PC-9 (cell line): ENCODE data around the gene CENPC. TPM values are rescaled to one million over a fixed set of nuclear protein-coding genes. Genes with fewer than 3 reads are reported as not detected.

Experiments used
- BruUV-seq: library from RNA; stranded (reverse); fragments of 400-500 nt; replicated peaks from 2 replicates; lab custom pipeline; 2021; lab: Mats Ljungman, UMichigan
- CTCF ChIA-PET: fragments of 300-600 bp; sonication (Branson Sonifier 250); formaldehyde crosslinking; loops from one replicate; lab custom pipeline; 2022; ENCODE audit warnings: antibody characterized with exemption; lab: Charles Lee
- POLR2A ChIA-PET: fragments of 300-600 bp; sonication (Branson Sonifier 250); formaldehyde crosslinking; loops from one replicate; lab custom pipeline; 2022; ENCODE audit warnings: antibody characterized with exemption; ENCODE audit not compliant: unreplicated experiment; lab: Charles Lee
- DNase-seq, 2 experiments: peaks; one replicate each; pipeline versions ENCODE4 v3.0.0 to v3.0.0-alpha.2; 2015 to 2022; ENCODE audit warnings: mixed read lengths in 1 of 2
- H2AFZ ChIP-seq: fragments of 200-600 bp; sonication (generic); 2 replicates; pipeline ENCODE4 v1.8.1; 2017; ENCODE audit warnings: antibody characterized with exemption
- H3F3A ChIP-seq: fragments of 200-600 bp; sonication (generic); 2 replicates; pipeline ENCODE4 v1.8.1; 2017; ENCODE audit warnings: antibody characterized with exemption, mild to moderate bottlenecking, low read depth; ENCODE audit not compliant: insufficient read depth
- H3K27ac ChIP-seq: fragments of 200-600 bp; sonication (generic); 2 replicates; pipeline ENCODE4 v1.6.1; 2016; ENCODE audit warnings: mixed run types
- H3K27me3 ChIP-seq: fragments of 200-600 bp; sonication (generic); 2 replicates; pipeline ENCODE4 v1.6.1; 2016; ENCODE audit warnings: low read depth, mixed run types; ENCODE audit not compliant: insufficient read depth
- H3K36me3 ChIP-seq: fragments of 200-600 bp; sonication (generic); 2 replicates; pipeline ENCODE4 v1.6.1; 2016; ENCODE audit warnings: low read depth, mixed run types
- H3K4me1 ChIP-seq: fragments of 200-600 bp; sonication (generic); replicated peaks from 2 replicates; pipeline ENCODE4 v1.6.1; 2016; ENCODE audit warnings: mixed run types; ENCODE audit not compliant: insufficient read depth
- H3K4me2 ChIP-seq: fragments of 200-600 bp; sonication (generic); 2 replicates; pipeline ENCODE4 v1.6.1; 2017; ENCODE audit warnings: mixed run types
- H3K4me3 ChIP-seq: fragments of 200-600 bp; sonication (generic); 2 replicates; pipeline ENCODE4 v1.6.1; 2016; ENCODE audit warnings: mixed run types
- H3K79me2 ChIP-seq: fragments of 200-600 bp; sonication (generic); 2 replicates; pipeline ENCODE4 v1.6.1; 2017; ENCODE audit warnings: low read depth, mixed run types
- H3K9me2 ChIP-seq: fragments of 200-600 bp; sonication (generic); 2 replicates; pipeline ENCODE4 v1.8.1; 2017; ENCODE audit warnings: mild to moderate bottlenecking; ENCODE audit not compliant: insufficient read depth
- H3K9me3 ChIP-seq: fragments of 200-600 bp; sonication (generic); 2 replicates; pipeline ENCODE4 v1.8.1; 2016; ENCODE audit warnings: low read depth; ENCODE audit not compliant: insufficient read depth
- H4K20me1 ChIP-seq: fragments of 200-600 bp; sonication (generic); 2 replicates; pipeline ENCODE4 v1.8.1; 2017; ENCODE audit not compliant: insufficient read depth
- EZH2 ChIP-seq: fragments of 200-600 bp; sonication (generic); IDR thresholded peaks from 2 replicates; pipeline ENCODE4 v1.8.0; 2017; ENCODE audit warnings: antibody characterized with exemption, low read depth
- intact Hi-C: fragments of 100-400 bp; cut with micrococcal nuclease; formaldehyde crosslinking; loops from one replicate; pipeline ENCODE4 v1.10.0; 2022; ENCODE audit not compliant: unreplicated experiment
- total RNA-seq: library from RNA; stranded (reverse); gene quantifications from 2 replicates; pipeline ENCODE4 v1.2.3, GENCODE V29; 2021
- TF ChIP-seq, protein P1 (sequence below): fragments of 200-600 bp; sonication (generic); conservative IDR thresholded peaks from 2 replicates; pipeline ENCODE4 v1.6.1; 2017; ENCODE audit warnings: mixed run types, antibody characterized with exemption, mild to moderate bottlenecking, moderate library complexity

Gene CENPC
- total RNA-seq, 1 experiment from 2014 or later = 14.2 TPM

DNA sequence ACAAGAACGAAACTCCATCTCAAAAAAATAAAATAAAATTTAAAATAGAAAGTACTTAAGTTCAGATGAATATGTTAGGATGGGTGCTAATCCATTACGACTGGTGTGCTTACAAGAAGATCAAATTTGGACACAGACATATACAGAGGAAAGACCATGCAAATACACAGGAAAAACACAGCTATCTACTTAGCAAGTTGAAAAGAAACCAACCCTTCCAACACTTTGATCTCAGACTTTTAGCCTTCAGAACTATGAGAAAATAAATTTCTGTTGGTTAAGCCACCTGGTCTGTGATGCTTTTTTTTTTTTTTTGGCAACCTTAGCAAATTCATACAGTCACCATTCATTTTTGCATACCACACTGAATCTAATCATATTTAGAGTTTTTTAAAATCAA lies 116.5 kb downstream of the CENPC start:
- Histone ChIP-seq H3K9me2 (no peaks in the 10 kb centered on the region), H3K79me2 (no peaks in the 10 kb centered on the region), H3K27me3 (no peaks in the 10 kb centered on the region), H3K9me3 (no peaks in the 10 kb centered on the region), H3K36me3 (no peaks in the 10 kb centered on the region), H4K20me1 (no peaks in the 10 kb centered on the region), H3K4me2 (no peak overlapping the region), H3K4me3 (no peak overlapping the region), H3F3A (no peaks in the 10 kb centered on the region), H3K4me1 (no peaks in the 10 kb centered on the region), H3K27ac (no peak overlapping the region), H2AFZ (no peak overlapping the region)
- no peak for TF ChIP-seq EZH2
- TF ChIP-seq, protein P1, sequence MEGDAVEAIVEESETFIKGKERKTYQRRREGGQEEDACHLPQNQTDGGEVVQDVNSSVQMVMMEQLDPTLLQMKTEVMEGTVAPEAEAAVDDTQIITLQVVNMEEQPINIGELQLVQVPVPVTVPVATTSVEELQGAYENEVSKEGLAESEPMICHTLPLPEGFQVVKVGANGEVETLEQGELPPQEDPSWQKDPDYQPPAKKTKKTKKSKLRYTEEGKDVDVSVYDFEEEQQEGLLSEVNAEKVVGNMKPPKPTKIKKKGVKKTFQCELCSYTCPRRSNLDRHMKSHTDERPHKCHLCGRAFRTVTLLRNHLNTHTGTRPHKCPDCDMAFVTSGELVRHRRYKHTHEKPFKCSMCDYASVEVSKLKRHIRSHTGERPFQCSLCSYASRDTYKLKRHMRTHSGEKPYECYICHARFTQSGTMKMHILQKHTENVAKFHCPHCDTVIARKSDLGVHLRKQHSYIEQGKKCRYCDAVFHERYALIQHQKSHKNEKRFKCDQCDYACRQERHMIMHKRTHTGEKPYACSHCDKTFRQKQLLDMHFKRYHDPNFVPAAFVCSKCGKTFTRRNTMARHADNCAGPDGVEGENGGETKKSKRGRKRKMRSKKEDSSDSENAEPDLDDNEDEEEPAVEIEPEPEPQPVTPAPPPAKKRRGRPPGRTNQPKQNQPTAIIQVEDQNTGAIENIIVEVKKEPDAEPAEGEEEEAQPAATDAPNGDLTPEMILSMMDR = no peak
- DNase-seq = no peak
- intact Hi-C loops = no loop called here
- ChIA-PET CTCF (no interaction called here), POLR2A (interaction anchor here (0.6 kb wide), 1 partner anchor 272 kb away, joined by 4 read pairs; no protein-coding TSS in a partner anchor)
- no TSS peak for BruUV-seq

Other genes with a start within 250 kb of the CENPC start
- gene STAP1, start 13.2 kb upstream of the CENPC start, total RNA-seq = not detected in 2 replicates
- gene UBA6, start 155.7 kb upstream of the CENPC start, total RNA-seq = 51.0 and 64.2 TPM in 2 replicates
- gene GNRHR, start 208.9 kb upstream of the CENPC start, total RNA-seq = not detected in 2 replicates